GM23338 (cell line): ENCODE data around the gene NTM. TPM values are rescaled to one million over a fixed set of nuclear protein-coding genes. Genes with fewer than 3 reads are reported as not detected.

Source experiments
- ATAC-seq: fragments of 200-7000 bp; cut with Tn5 transposase; 3 replicates; pipeline ENCODE4 v1.9.1; 2020
- DNase-seq: peaks from one replicate; pipeline ENCODE4 v3.0.0-alpha.2; 2015; ENCODE audit warnings: low spot score
- H2AFZ ChIP-seq: fragments of 200-600 bp; sonication (generic); 2 replicates; pipeline ENCODE4 v1.8.0; 2016; ENCODE audit warnings: antibody characterized with exemption, mild to moderate bottlenecking, moderate library complexity
- H3F3A ChIP-seq: fragments of 200-600 bp; sonication (generic); replicated peaks from 2 replicates; pipeline ENCODE4 v1.8.0; 2017; ENCODE audit warnings: antibody characterized with exemption, mixed run types, low read depth
- H3K27ac ChIP-seq: fragments of 200-600 bp; sonication (generic); 2 replicates; pipeline ENCODE4 v1.6.1; 2016; ENCODE audit warnings: low read depth
- H3K27me3 ChIP-seq: fragments of 200-600 bp; sonication (generic); 2 replicates; pipeline ENCODE4 v1.8.0; 2016; ENCODE audit warnings: mild to moderate bottlenecking, mixed run types, moderate library complexity; ENCODE audit not compliant: insufficient read depth
- H3K36me3 ChIP-seq: fragments of 200-600 bp; sonication (generic); 2 replicates; pipeline ENCODE4 v1.8.0; 2016; ENCODE audit warnings: mild to moderate bottlenecking; ENCODE audit not compliant: insufficient read depth
- H3K4me1 ChIP-seq: fragments of 200-600 bp; sonication (generic); 2 replicates; pipeline ENCODE4 v1.8.0; 2016; ENCODE audit warnings: mild to moderate bottlenecking, moderate library complexity; ENCODE audit not compliant: insufficient read depth
- H3K4me2 ChIP-seq: fragments of 200-600 bp; sonication (generic); 2 replicates; pipeline ENCODE4 v1.7.1; 2017; ENCODE audit warnings: mixed run types
- H3K4me3 ChIP-seq: fragments of 200-600 bp; sonication (generic); 2 replicates; pipeline ENCODE4 v1.6.1; 2016; ENCODE audit warnings: mixed run types
- H3K79me2 ChIP-seq: fragments of 200-600 bp; sonication (generic); replicated peaks from 2 replicates; pipeline ENCODE4 v1.8.0; 2017; ENCODE audit warnings: mild to moderate bottlenecking; ENCODE audit not compliant: insufficient read depth
- H3K9me2 ChIP-seq: fragments of 200-600 bp; sonication (generic); 2 replicates; pipeline ENCODE4 v1.8.0; 2017; ENCODE audit not compliant: insufficient read depth
- H4K20me1 ChIP-seq: fragments of 200-600 bp; sonication (generic); replicated peaks from 2 replicates; pipeline ENCODE4 v1.8.0; 2017; ENCODE audit warnings: mild to moderate bottlenecking; ENCODE audit not compliant: insufficient read depth
- H3K27ac Mint-ChIP-seq: 2 replicates; pipeline ENCODE4 v1.8.0; 2020; ENCODE audit warnings: inconsistent platforms, mild to moderate bottlenecking, moderate library complexity, mixed read lengths
- H3K27me3 Mint-ChIP-seq: 3 replicates; pipeline ENCODE4 v1.8.0; 2022; ENCODE audit warnings: low read depth, mild to moderate bottlenecking, moderate library complexity, mixed read lengths, inconsistent platforms; ENCODE audit not compliant: insufficient read depth, poor library complexity
- H3K36me3 Mint-ChIP-seq: 3 replicates; pipeline ENCODE4 v1.8.0; 2021; ENCODE audit warnings: low read depth, mild to moderate bottlenecking, inconsistent platforms, moderate library complexity, mixed read lengths
- H3K4me1 Mint-ChIP-seq: 3 replicates; pipeline ENCODE4 v1.8.0; 2020; ENCODE audit warnings: mild to moderate bottlenecking, inconsistent platforms, mixed read lengths
- H3K4me3 Mint-ChIP-seq: 3 replicates; pipeline ENCODE4 v1.8.0; 2021; ENCODE audit warnings: moderate library complexity, mild to moderate bottlenecking, inconsistent platforms, mixed read lengths
- H3K9me3 Mint-ChIP-seq: 3 replicates; pipeline ENCODE4 v1.8.0; 2020; ENCODE audit warnings: moderate library complexity, mild to moderate bottlenecking, inconsistent platforms, mixed read lengths
- CREB1 ChIP-seq: fragments of 250-450 bp; sonication (Bioruptor Pico); IDR thresholded peaks from 2 replicates; pipeline ENCODE4 v1.5.0; 2020; ENCODE audit warnings: low read depth, mild to moderate bottlenecking, moderate library complexity
- CTCF ChIP-seq, 2 experiments: fragments of 200-600 bp in 1 of 2; sonication (generic) in 1 of 2; conservative IDR thresholded peaks; 2 replicates each; pipeline versions ENCODE4 v1.5.1 to v1.6.1; 2016 to 2017; ENCODE audit warnings: antibody characterized with exemption in 2 of 2, low read depth in 2 of 2, mild to moderate bottlenecking in 2 of 2, moderate library complexity in 1 of 2
- EZH2 ChIP-seq: fragments of 200-600 bp; sonication (generic); IDR thresholded peaks from one replicate; pipeline ENCODE4 v1.8.0; 2017; ENCODE audit warnings: antibody characterized with exemption, mild to moderate bottlenecking, low read depth; ENCODE audit not compliant: unreplicated experiment
- EZH2phosphoT487 ChIP-seq: fragments of 200-600 bp; sonication (generic); IDR thresholded peaks from one replicate; pipeline ENCODE4 v1.8.1; 2018; ENCODE audit warnings: antibody characterized with exemption; ENCODE audit not compliant: unreplicated experiment
- JUNB ChIP-seq: IDR thresholded peaks from one replicate; pipeline ENCODE4 v1.6.1; 2016; ENCODE audit warnings: antibody characterized with exemption; ENCODE audit not compliant: unreplicated experiment
- NANOG ChIP-seq: IDR thresholded peaks from 2 replicates; pipeline ENCODE4 v1.6.1; 2016; ENCODE audit warnings: antibody characterized with exemption, borderline replicate concordance
- POLR2AphosphoS5 ChIP-seq: IDR thresholded peaks from 2 replicates; pipeline ENCODE4 v1.6.1; 2016; ENCODE audit warnings: antibody characterized with exemption, low read depth
- REST ChIP-seq: IDR thresholded peaks from one replicate; pipeline ENCODE4 v1.6.1; 2018; ENCODE audit warnings: antibody characterized with exemption; ENCODE audit not compliant: unreplicated experiment
- STAT1 ChIP-seq: IDR thresholded peaks from one replicate; pipeline ENCODE4 v1.6.1; 2016; ENCODE audit warnings: antibody characterized with exemption; ENCODE audit not compliant: unreplicated experiment
- ZNF114 ChIP-seq: fragments of 250-450 bp; sonication (Bioruptor Pico); IDR thresholded peaks from 2 replicates; pipeline ENCODE4 v1.5.0; 2020; ENCODE audit warnings: mild to moderate bottlenecking, moderate library complexity
- ZNF331 ChIP-seq: fragments of 250-450 bp; sonication (Bioruptor Pico); IDR thresholded peaks from 2 replicates; pipeline ENCODE4 v1.5.0; 2020; ENCODE audit warnings: low read depth, mild to moderate bottlenecking, moderate library complexity
- ZNF462 ChIP-seq: fragments of 250-450 bp; sonication (Bioruptor Pico); IDR thresholded peaks from 2 replicates; pipeline ENCODE4 v1.5.0; 2020; ENCODE audit warnings: mild to moderate bottlenecking, moderate library complexity
- polyA plus RNA-seq: library from polyadenylated mRNA; unstranded; fragments of >200 nt; fragmentation: Nextera tagmentation; extraction: Ambion mirVana; gene quantifications from 2 replicates; pipeline ENCODE4 v1.2.1, GENCODE V29; 2016
- total RNA-seq: library from RNA; depleted of rRNA; stranded (reverse); fragments of >200 nt; shearing (Covaris generic); gene quantifications from 2 replicates; pipeline ENCODE4 v1.2.3, GENCODE V29; 2014
- TF ChIP-seq, protein P1 (sequence below): IDR thresholded peaks from 2 replicates; pipeline ENCODE4 v1.6.1; 2016; ENCODE audit warnings: antibody characterized with exemption

Gene NTM
- total and polyA plus RNA-seq, 2 experiments from 2014 or later: 10.6 to 14.6 TPM

GRCh38 chr11:131833366-131833765 lies 463.0 kb downstream of the NTM start:
- peaks cover 5% of the 10 kb centered on the region; the same call in 1 of the 2 replicates for H3K4me1 ChIP-seq
- H3K4me3 ChIP-seq: no peak overlapping the region
- H3K4me2 ChIP-seq: no peak overlapping the region
- no peak overlapping the region for H3K27ac ChIP-seq
- no peaks in the 10 kb centered on the region for H3K36me3 Mint-ChIP-seq
- H3K9me2 ChIP-seq: no peaks in the 10 kb centered on the region
- H3K27ac Mint-ChIP-seq: no peak overlapping the region
- no peak overlapping the region for H3K4me3 Mint-ChIP-seq
- H3F3A ChIP-seq: no peaks in the 10 kb centered on the region
- no peak overlapping the region for H2AFZ ChIP-seq
- H3K36me3 ChIP-seq: no peaks in the 10 kb centered on the region
- no peaks in the 10 kb centered on the region for H3K27me3 ChIP-seq
- no peaks in the 10 kb centered on the region for H4K20me1 ChIP-seq
- DNase-seq (no peak), ATAC-seq (no peak)
- TF ChIP-seq NANOG (no peak), CTCF (conservative IDR thresholded peaks at IDR 0.05; ENCODE audit: low read depth in 2 of 2) (no peak), STAT1 (no peak), REST (no peak), ZNF462 (CRISPR knock-in tag) (no peak), JUNB (no peak), POLR2AphosphoS5 (no peak), CREB1 (no peak), EZH2phosphoT487 (no peak), ZNF331 (no peak), ZNF114 (no peak), EZH2 (no peak)
- TF ChIP-seq, protein P1, sequence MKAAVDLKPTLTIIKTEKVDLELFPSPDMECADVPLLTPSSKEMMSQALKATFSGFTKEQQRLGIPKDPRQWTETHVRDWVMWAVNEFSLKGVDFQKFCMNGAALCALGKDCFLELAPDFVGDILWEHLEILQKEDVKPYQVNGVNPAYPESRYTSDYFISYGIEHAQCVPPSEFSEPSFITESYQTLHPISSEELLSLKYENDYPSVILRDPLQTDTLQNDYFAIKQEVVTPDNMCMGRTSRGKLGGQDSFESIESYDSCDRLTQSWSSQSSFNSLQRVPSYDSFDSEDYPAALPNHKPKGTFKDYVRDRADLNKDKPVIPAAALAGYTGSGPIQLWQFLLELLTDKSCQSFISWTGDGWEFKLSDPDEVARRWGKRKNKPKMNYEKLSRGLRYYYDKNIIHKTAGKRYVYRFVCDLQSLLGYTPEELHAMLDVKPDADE: no peak
- H3K79me2 ChIP-seq: no peaks in the 10 kb centered on the region
- no peaks in the 10 kb centered on the region for H3K9me3 Mint-ChIP-seq
- peaks cover 10% of the 10 kb centered on the region for H3K4me1 Mint-ChIP-seq
- no peaks in the 10 kb centered on the region for H3K27me3 Mint-ChIP-seq
